ENCODE results near the gene ZC3H14.

The ZC3H14 gene

GRCh38 chr14:88612981-88613380, 50.1 kb downstream of the ZC3H14 start:
- Histone ChIP-seq H3K4me3 (ENCODE audit: low read depth, low read length, poor library complexity, severe bottlenecking) (no peak overlapping the region), H3K9me2 (ENCODE audit: low read depth, low read length) (no peaks in the 10 kb centered on the region), H3K27me3 (ENCODE audit: insufficient read depth, low read length) (no peaks in the 10 kb centered on the region), H3K4me1 (ENCODE audit: insufficient read depth, low read length, severe bottlenecking) (no peaks in the 10 kb centered on the region), H2AFZ (ENCODE audit: low read length) (no peak overlapping the region), H3K36me3 (ENCODE audit: insufficient read depth, low read length) (peaks cover 58% of the 10 kb centered on the region), H3K9me3 (ENCODE audit: low read length) (no peaks in the 10 kb centered on the region), H4K20me1 (ENCODE audit: insufficient read depth, low read length) (no peaks in the 10 kb centered on the region), H3K79me2 (ENCODE audit: insufficient read depth, low read length) (no peaks in the 10 kb centered on the region), H3K4me2 (ENCODE audit: low read length) (no peak overlapping the region), H3F3A (ENCODE audit: insufficient read depth, low read length) (no peaks in the 10 kb centered on the region), H3K27ac (ENCODE audit: low read depth, low read length, poor library complexity, severe bottlenecking) (no peak overlapping the region), H3K9ac (ENCODE audit: low read length) (no peak overlapping the region)
- TF ChIP-seq, protein P1, sequence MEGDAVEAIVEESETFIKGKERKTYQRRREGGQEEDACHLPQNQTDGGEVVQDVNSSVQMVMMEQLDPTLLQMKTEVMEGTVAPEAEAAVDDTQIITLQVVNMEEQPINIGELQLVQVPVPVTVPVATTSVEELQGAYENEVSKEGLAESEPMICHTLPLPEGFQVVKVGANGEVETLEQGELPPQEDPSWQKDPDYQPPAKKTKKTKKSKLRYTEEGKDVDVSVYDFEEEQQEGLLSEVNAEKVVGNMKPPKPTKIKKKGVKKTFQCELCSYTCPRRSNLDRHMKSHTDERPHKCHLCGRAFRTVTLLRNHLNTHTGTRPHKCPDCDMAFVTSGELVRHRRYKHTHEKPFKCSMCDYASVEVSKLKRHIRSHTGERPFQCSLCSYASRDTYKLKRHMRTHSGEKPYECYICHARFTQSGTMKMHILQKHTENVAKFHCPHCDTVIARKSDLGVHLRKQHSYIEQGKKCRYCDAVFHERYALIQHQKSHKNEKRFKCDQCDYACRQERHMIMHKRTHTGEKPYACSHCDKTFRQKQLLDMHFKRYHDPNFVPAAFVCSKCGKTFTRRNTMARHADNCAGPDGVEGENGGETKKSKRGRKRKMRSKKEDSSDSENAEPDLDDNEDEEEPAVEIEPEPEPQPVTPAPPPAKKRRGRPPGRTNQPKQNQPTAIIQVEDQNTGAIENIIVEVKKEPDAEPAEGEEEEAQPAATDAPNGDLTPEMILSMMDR (IDR thresholded peaks at IDR 0.05; ENCODE audit: low read length) = no peak
- TF ChIP-seq EZH2 (IDR thresholded peaks at IDR 0.05; ENCODE audit: borderline replicate concordance, low read length) = no peak

- no peaks in the 10 kb centered on the region for H3K4me1 ChIP-seq (ENCODE audit: insufficient read depth, low read length, severe bottlenecking)
- no peaks in the 10 kb centered on the region for H3F3A ChIP-seq (ENCODE audit: insufficient read depth, low read length)
- no peak overlapping the region for H3K9ac ChIP-seq (ENCODE audit: low read length)
- H3K9me2 ChIP-seq (ENCODE audit: low read depth, low read length) = no peaks in the 10 kb centered on the region
- no peaks in the 10 kb centered on the region for H3K9me3 ChIP-seq (ENCODE audit: low read length)
- no peaks in the 10 kb centered on the region for H3K79me2 ChIP-seq (ENCODE audit: insufficient read depth, low read length)
- no peak overlapping the region for H3K4me2 ChIP-seq (ENCODE audit: low read length)
- H3K27ac ChIP-seq (ENCODE audit: low read depth, low read length, poor library complexity, severe bottlenecking) = no peak overlapping the region
- H3K36me3 ChIP-seq (ENCODE audit: insufficient read depth, low read length) = peaks cover 52% of the 10 kb centered on the region
- H3K4me3 ChIP-seq (ENCODE audit: low read depth, low read length, poor library complexity, severe bottlenecking) = no peak overlapping the region
- H3K27me3 ChIP-seq (ENCODE audit: insufficient read depth, low read length) = no peaks in the 10 kb centered on the region
- no peak overlapping the region for H2AFZ ChIP-seq (ENCODE audit: low read length)
- H4K20me1 ChIP-seq (ENCODE audit: insufficient read depth, low read length) = no peaks in the 10 kb centered on the region
- no peak for TF ChIP-seq EZH2 (IDR thresholded peaks at IDR 0.05; ENCODE audit: borderline replicate concordance, low read length)
- TF ChIP-seq, protein P1 (IDR thresholded peaks at IDR 0.05; ENCODE audit: low read length) = no peak
Observed at GRCh38 chr14:88613552-88614010, 50.7 kb downstream of the ZC3H14 start.

GRCh38 chr14:88614218-88614907, 51.5 kb downstream of the ZC3H14 start:
- Histone ChIP-seq H3K4me3 (ENCODE audit: low read depth, low read length, poor library complexity, severe bottlenecking) (no peak overlapping the region), H3K36me3 (ENCODE audit: insufficient read depth, low read length) (peaks cover 44% of the 10 kb centered on the region), H3K27me3 (ENCODE audit: insufficient read depth, low read length) (no peaks in the 10 kb centered on the region), H3F3A (ENCODE audit: insufficient read depth, low read length) (no peaks in the 10 kb centered on the region), H2AFZ (ENCODE audit: low read length) (no peak overlapping the region), H3K4me1 (ENCODE audit: insufficient read depth, low read length, severe bottlenecking) (no peaks in the 10 kb centered on the region), H3K27ac (ENCODE audit: low read depth, low read length, poor library complexity, severe bottlenecking) (no peak overlapping the region), H3K9me3 (ENCODE audit: low read length) (no peaks in the 10 kb centered on the region), H3K9me2 (ENCODE audit: low read depth, low read length) (no peaks in the 10 kb centered on the region), H3K9ac (ENCODE audit: low read length) (no peak overlapping the region), H4K20me1 (ENCODE audit: insufficient read depth, low read length) (no peaks in the 10 kb centered on the region), H3K79me2 (ENCODE audit: insufficient read depth, low read length) (no peaks in the 10 kb centered on the region), H3K4me2 (ENCODE audit: low read length) (no peak overlapping the region)
- TF ChIP-seq, protein P1 (IDR thresholded peaks at IDR 0.05; ENCODE audit: low read length) = no peak
- TF ChIP-seq EZH2 (IDR thresholded peaks at IDR 0.05; ENCODE audit: borderline replicate concordance, low read length) = no peak

All from OCI-LY1 (cell line).